GM12872 (cell line): Measurements from ENCODE around the gene TNNI2.
A peak's percentile ranks its signal among the peaks of the same experiment; 100 is the strongest.

Source experiments
- CTCF ChIP-seq: IDR thresholded peaks from 3 replicates; pipeline ENCODE4 v1.5.1; 2011; ENCODE audit warnings: low read depth, mild to moderate bottlenecking, low read length, moderate library complexity; ENCODE audit not compliant: insufficient read depth

The TNNI2 gene

DNA sequence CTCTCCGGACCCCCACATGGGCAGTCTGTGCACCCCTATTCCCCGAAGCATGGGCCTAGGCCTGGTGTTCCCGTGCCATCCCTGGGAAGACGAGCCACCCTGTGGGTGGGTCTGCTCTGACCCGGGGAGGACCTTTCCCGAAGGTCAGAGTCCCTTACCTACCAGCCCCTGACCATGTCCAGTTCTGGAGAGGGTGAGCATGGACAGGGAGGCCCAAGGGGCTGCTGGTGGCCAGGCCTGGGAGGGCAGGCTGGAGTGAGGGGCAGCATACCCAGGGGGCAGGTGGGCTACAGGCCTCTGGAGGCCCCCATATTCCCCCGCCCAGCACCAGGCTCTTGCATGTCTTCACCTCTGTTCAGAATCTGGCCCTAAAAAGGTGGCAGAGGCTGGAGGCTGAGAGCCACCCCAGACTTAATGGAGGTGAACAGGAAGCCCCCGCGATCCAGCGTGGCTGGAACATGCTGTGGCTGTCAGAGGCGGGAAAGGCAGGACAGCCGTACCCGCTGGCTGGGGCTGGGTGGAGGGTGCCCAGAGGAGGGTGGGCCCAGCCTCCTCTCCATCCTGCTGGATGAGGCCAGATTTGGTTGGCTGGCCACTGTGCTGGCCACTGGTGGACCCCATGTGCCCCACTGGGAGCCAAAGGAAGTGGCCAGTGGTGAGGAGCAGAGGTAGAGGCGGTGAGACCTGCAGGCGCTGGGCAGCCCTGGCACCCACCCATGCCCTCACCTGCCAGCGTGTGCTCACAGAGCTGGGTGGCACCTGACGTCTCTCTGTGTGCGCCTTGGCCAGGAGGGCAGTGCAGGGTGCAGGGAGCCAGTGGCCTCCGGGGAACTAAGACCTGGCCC, 15.2 kb upstream of the TNNI2 start:
- no peak for TF ChIP-seq CTCF

DNA sequence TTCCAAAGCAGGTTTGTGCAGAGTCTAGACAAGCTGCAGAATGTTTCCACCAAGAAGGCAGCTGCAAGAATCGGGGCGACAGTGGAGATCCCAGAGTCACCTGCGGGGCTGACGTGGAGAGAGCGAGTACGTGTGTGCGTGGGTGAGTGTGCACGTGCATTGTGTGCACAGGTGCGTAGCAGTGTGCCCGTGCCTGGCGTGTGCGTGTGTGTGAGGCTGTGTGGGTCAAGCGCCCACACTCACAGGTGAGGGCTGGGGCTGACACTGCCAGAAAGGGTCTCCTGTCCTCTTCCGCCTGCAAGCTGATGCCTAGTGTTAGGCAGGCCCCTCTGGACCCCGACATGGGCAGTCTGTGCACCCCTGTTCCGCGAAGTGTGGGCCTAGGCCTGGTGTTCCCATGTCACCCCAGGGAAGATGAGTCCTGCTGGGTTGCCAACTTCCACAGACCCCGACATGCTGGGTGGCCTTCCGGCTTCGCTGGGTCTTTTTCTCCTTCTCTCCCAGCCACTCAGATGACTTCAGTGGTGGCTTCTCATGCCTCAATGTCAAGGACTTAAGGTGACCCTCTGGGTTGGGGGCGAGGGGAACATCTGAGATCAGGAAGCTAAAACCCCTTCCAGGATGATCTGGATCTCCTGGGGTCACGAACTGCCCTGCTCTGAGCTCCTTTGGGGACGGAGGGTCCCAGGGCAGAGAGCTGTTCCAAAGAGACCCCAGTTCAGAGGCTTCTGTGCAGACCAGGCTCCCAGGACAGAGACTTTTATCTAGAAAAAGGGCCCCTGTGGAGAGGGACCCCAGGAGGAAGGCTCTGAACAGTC, 14.4 kb upstream of the TNNI2 start:
- TF ChIP-seq CTCF, result no peak

DNA sequence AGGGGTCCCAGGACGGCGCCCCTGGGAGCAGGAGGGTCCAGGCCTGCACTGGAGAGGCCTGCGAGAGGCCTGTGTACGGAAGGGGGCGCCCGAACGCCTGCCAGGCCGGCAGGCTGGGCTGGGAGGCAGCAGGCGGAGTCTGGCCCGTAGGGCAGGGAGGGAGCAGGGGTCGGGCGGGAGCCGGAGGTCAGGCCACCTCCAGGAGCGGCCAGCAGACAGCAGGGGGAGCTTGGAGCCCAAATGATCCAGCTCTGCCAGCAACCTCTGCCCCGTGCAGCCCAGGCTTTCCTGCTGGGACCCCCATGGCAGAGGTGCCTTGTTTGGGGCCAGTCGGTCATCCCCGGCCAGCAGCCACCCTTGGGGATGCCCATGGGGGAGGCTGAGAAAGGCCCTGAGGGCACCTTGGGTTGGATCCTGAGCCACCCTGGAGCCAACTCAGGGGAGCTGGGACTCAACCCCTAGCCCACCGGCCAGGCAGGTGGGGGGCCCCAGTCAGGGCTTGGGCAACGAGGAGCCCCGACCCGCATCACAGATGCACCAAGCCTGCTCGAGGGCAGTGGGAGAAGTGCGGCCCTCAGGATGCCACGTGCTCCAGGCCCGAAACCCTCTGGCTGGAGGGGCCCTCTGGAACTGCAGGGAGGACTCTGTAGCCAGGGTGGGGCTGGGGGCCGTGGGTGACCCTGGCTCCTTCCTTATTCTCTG, 13.6 kb upstream of the TNNI2 start:
- TF ChIP-seq CTCF, result peak; percentile 67

DNA sequence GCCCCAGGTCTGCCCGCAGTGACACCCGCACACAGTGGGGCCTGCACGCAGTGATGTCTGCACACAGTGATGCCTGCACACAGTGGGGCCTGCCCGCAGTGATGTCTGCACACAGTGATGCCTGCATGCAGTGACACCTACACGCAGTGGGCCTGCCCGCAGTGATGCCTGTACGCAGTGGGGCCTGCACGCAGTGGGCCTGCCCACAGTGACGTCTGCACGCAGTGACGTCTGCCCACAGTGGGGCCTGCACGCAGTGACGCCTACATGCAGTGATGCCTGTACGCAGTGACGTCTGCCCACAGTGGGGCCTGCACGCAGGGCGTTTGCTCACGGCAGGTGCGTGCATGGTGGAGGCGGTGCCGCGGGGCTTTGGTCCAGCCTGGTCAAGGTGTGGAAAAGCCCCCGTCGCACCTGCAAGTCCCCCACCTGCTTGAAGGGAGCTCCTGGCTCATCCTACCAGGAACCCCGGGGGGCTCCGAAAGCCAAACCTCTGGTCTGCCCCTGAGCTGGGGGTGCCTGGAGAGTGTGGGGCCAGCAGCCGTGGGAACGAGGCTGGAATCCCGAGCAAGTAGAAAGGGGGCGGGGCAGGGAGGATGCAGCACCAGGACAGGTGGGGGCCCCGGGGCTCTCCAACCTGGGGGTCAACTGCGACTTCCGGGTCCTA, 12.9 kb upstream of the TNNI2 start:
- TF ChIP-seq CTCF, result no peak

GRCh38 chr11:1826552-1827094, 12.2 kb upstream of the TNNI2 start:
- no peak for TF ChIP-seq CTCF

- no peak for TF ChIP-seq CTCF
These were observed 11.5 kb upstream of the TNNI2 start for GRCh38 chr11:1827095-1827813.
